GM21381 (cell line): ENCODE measurements around the gene KLHL41.
"Not testable (repeated sequence)": the region's sequence is repeated elsewhere in the genome, so short reads cannot be mapped to it uniquely, and the experiment has no call there.

Source experiments
- ATAC-seq: cut with Tn5 transposase; IDR thresholded peaks from one replicate; pipeline ENCODE4 v1.9.1; 2021; ENCODE audit warnings: mild to moderate bottlenecking, moderate library complexity; ENCODE audit not compliant: unreplicated experiment

Gene KLHL41

GRCh38 chr2:169570752-169571151 lies 61.2 kb downstream of the KLHL41 start:
- ATAC-seq: not testable (repeated sequence)

- ATAC-seq: no peak
These were observed 62.1 kb downstream of the KLHL41 start for GRCh38 chr2:169571571-169571970.

- ATAC-seq: no peak
These were observed 62.7 kb downstream of the KLHL41 start for GRCh38 chr2:169572189-169572588.

GRCh38 chr2:169572821-169573159 lies 63.3 kb downstream of the KLHL41 start:
- ATAC-seq: no peak

GRCh38 chr2:169573160-169573973 lies 63.9 kb downstream of the KLHL41 start, which contains the start of gene FASTKD1:
TSS of gene FASTKD1 (minus strand) at chr2:169573865. CDS start at chr2:169572029, 1,836 bp downstream.
- peak; percentile 98 for ATAC-seq

DNA sequence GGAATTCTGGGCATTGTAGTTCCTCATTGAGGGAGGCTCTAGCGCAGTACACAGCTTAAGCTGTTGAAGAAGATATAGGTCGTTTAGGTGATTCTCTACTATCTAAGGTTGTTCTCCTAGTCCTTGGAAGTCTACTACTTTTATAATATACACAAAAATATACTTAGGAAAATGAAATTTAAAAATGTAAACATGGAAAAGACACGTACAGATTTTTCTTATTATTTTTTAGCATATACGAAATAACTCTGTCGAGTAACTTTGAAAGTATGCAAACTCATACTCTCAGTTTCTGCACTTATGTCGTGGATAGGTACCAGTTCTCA lies 64.4 kb downstream of the KLHL41 start:
- ATAC-seq: peak; percentile 6

- not testable (repeated sequence) for ATAC-seq
These were observed 65.0 kb downstream of the KLHL41 start for GRCh38 chr2:169574539-169574938.

- not testable (repeated sequence) for ATAC-seq
These were observed 65.8 kb downstream of the KLHL41 start for GRCh38 chr2:169575264-169575663.
